Progenitor cell of endocrine pancreas (in vitro differentiated cells): Measurements from ENCODE around the gene BANF1. TPM values are rescaled to one million over a fixed set of nuclear protein-coding genes. Genes with fewer than 3 reads are reported as not detected.

Experiments used
- DNase-seq: peaks from one replicate; pipeline ENCODE4 v3.0.0; 2021; ENCODE audit warnings: low spot score; ENCODE audit not compliant: unreplicated experiment
- H3K27ac Mint-ChIP-seq: 2 replicates; pipeline ENCODE4 v1.8.0; 2021; ENCODE audit warnings: mild to moderate bottlenecking, moderate library complexity, mixed read lengths
- H3K27me3 Mint-ChIP-seq: 2 replicates; pipeline ENCODE4 v1.8.0; 2021; ENCODE audit warnings: mixed read lengths
- H3K36me3 Mint-ChIP-seq: 2 replicates; pipeline ENCODE4 v1.8.0; 2022; ENCODE audit warnings: mixed read lengths; ENCODE audit not compliant: insufficient read depth
- H3K4me1 Mint-ChIP-seq: 2 replicates; pipeline ENCODE4 v1.8.0; 2021; ENCODE audit warnings: low read depth, mixed read lengths
- H3K4me3 Mint-ChIP-seq: 2 replicates; pipeline ENCODE4 v1.8.0; 2021; ENCODE audit warnings: low read depth, mild to moderate bottlenecking, moderate library complexity, mixed read lengths
- H3K9me3 Mint-ChIP-seq: 2 replicates; pipeline ENCODE4 v1.8.0; 2021; ENCODE audit warnings: low read depth, mixed read lengths
- total RNA-seq: library from RNA; stranded (reverse); gene quantifications from 2 replicates; pipeline ENCODE4 v1.2.1, GENCODE V29; 2021
- TF ChIP-seq, protein P1 (sequence below): fragments of 200-600 bp; sonication (generic); IDR thresholded peaks from one replicate; pipeline ENCODE4 v1.5.0; 2021; ENCODE audit warnings: antibody characterized with exemption, mild to moderate bottlenecking; ENCODE audit not compliant: unreplicated experiment

Gene BANF1
- total RNA-seq, 1 donor from 2014 or later: 200 TPM

DNA sequence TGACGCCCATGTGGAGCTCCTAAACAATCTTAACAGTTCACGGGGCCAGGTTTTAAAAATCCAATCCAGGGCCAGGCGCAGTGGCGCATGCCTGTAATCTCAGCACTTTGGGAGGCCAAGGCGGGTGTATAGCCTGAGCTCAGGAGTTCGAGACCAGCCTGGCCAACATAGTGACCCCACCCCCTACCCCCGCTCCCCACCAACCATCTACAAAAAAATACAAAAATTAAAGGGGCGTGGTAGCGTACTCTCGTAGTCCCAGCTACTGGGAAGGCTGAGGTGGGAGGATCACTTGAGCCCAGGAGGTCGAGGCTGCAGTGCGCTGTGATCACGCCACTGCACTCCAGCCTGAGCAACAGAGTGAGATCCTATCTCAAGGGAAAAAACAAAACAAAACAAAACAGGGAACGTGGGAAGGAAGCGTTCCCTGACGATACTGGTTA, 41.5 kb upstream of the BANF1 start:
- no peaks in the 10 kb centered on the region for H3K9me3 Mint-ChIP-seq
- peak overlapping the region; percentile 96 for H3K27ac Mint-ChIP-seq
- H3K36me3 Mint-ChIP-seq: peaks cover 9% of the 10 kb centered on the region
- no peaks in the 10 kb centered on the region for H3K27me3 Mint-ChIP-seq
- DNase-seq: no peak
- H3K4me1 Mint-ChIP-seq: peaks cover 15% of the 10 kb centered on the region
- TF ChIP-seq, protein P1, sequence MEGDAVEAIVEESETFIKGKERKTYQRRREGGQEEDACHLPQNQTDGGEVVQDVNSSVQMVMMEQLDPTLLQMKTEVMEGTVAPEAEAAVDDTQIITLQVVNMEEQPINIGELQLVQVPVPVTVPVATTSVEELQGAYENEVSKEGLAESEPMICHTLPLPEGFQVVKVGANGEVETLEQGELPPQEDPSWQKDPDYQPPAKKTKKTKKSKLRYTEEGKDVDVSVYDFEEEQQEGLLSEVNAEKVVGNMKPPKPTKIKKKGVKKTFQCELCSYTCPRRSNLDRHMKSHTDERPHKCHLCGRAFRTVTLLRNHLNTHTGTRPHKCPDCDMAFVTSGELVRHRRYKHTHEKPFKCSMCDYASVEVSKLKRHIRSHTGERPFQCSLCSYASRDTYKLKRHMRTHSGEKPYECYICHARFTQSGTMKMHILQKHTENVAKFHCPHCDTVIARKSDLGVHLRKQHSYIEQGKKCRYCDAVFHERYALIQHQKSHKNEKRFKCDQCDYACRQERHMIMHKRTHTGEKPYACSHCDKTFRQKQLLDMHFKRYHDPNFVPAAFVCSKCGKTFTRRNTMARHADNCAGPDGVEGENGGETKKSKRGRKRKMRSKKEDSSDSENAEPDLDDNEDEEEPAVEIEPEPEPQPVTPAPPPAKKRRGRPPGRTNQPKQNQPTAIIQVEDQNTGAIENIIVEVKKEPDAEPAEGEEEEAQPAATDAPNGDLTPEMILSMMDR: no peak
- peak overlapping the region; percentile 91 for H3K4me3 Mint-ChIP-seq

- H3K4me3 Mint-ChIP-seq: peak within 1 kb of the TSS; percentile 91
- DNase-seq: peak; percentile 91
- peak within 1 kb of the TSS; percentile 96 for H3K27ac Mint-ChIP-seq
- TF ChIP-seq, protein P1: no peak
- peaks cover 15% of the 10 kb centered on the region for H3K4me1 Mint-ChIP-seq
- H3K36me3 Mint-ChIP-seq: peaks cover 10% of the 10 kb centered on the region
- H3K27me3 Mint-ChIP-seq: no peaks in the 10 kb centered on the region
- no peaks in the 10 kb centered on the region for H3K9me3 Mint-ChIP-seq
Measured at GRCh38 chr11:65961267-65962140, 40.8 kb upstream of the BANF1 start, which contains the start of gene SART1. Gene SART1, plus strand, starts transcription at chr11:65961734. Its CDS starts 47 bp downstream, at chr11:65961781.

- Mint-ChIP-seq H3K9me3 (no peaks in the 10 kb centered on the region), H3K4me1 (peaks cover 15% of the 10 kb centered on the region), H3K4me3 (peak overlapping the region; percentile 91), H3K36me3 (peaks cover 10% of the 10 kb centered on the region), H3K27me3 (no peaks in the 10 kb centered on the region), H3K27ac (peak overlapping the region; percentile 82)
- DNase-seq: no peak
- TF ChIP-seq, protein P1: no peak
Measured at GRCh38 chr11:65962141-65962564, 40.1 kb upstream of the BANF1 start.

DNA sequence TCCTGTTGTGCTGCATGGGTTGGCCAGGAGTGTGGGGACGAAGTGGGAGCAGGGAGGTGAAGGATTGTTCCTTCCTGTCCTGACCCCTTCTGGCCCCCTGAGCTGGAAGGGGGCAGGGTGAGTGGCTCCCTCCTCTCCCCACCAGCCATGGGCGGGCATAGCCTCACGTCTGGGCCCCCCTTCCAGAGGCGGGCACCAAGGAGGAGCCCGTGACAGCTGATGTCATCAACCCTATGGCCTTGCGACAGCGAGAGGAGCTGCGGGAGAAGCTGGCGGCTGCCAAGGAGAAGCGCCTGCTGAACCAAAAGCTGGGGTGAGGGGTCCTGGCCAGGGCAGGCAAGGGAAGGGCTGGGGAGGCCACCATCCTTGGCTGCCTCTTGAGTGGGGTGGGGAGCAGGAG, 37.4 kb upstream of the BANF1 start:
- Mint-ChIP-seq H3K4me3 (no peak overlapping the region), H3K9me3 (no peaks in the 10 kb centered on the region), H3K27me3 (no peaks in the 10 kb centered on the region), H3K4me1 (peaks cover 15% of the 10 kb centered on the region), H3K36me3 (peaks cover 14% of the 10 kb centered on the region), H3K27ac (no peak overlapping the region)
- TF ChIP-seq, protein P1: no peak
- DNase-seq: no peak

DNA sequence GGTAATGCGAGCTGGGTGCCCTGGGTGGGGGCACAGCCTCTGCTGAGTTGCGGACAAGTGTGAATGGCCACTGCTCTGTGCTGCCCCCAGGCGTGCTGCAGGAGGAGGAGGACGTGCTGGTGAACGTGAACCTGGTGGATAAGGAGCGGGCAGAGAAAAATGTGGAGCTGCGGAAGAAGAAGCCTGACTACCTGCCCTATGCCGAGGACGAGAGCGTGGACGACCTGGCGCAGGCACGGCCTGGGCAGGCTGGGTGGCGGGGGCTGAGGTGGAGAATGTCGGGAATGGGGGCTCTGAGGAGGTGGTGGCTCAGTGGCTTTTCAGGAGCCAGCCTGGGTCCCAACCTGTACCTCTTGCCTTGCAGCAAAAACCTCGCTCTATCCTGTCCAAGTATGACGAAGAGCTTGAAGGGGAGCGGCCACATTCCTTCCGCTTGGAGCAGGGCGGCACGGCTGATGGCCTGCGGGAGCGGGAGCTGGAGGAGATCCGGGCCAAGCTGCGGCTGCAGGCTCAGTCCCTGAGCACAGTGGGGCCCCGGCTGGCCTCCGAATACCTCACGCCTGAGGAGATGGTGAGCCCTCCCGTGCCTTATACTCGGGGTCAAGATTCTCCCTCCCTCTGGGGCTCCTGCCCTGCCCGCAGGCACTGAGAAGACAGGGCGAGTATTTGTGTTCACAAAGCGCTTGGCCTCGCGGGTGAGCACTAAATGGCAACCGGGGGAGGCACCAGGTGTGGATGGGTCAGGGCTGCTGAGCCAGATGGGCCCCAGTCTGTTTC, 36.1 kb upstream of the BANF1 start:
- DNase-seq: no peak
- H3K4me3 Mint-ChIP-seq: no peak overlapping the region

More for the DNA sequence above, 36.1 kb upstream of the BANF1 start:
- peaks cover 17% of the 10 kb centered on the region for H3K36me3 Mint-ChIP-seq
- TF ChIP-seq, protein P1: no peak
- H3K27ac Mint-ChIP-seq: no peak overlapping the region
- H3K9me3 Mint-ChIP-seq: no peaks in the 10 kb centered on the region
- H3K4me1 Mint-ChIP-seq: peaks cover 13% of the 10 kb centered on the region
- no peaks in the 10 kb centered on the region for H3K27me3 Mint-ChIP-seq
